NCI-H1092 (cell line): ENCODE measurements around the gene TFAP2B.

ENCODE experiments used
- DNase-seq: peaks from one replicate; lab custom pipeline; 2025; lab: John Stamatoyannopoulos, UW

TFAP2B gene

GRCh38 chr6:50825375-50826036 is 6.8 kb downstream of the TFAP2B start:
- DNase-seq = no peak

GRCh38 chr6:50826037-50826761 is 7.5 kb downstream of the TFAP2B start:
- DNase-seq = no peak

- no peak for DNase-seq
Observed at GRCh38 chr6:50826803-50827202, 8.1 kb downstream of the TFAP2B start.

- no peak for DNase-seq
Observed at GRCh38 chr6:50829049-50829448, 10.4 kb downstream of the TFAP2B start.

GRCh38 chr6:50829898-50830444 is 11.3 kb downstream of the TFAP2B start:
- no peak for DNase-seq

- no peak for DNase-seq
Observed at GRCh38 chr6:50831186-50831585, 12.5 kb downstream of the TFAP2B start.

GRCh38 chr6:50832912-50833311 is 14.2 kb downstream of the TFAP2B start:
- no peak for DNase-seq

- DNase-seq = no peak
Observed at GRCh38 chr6:50834929-50835410, 16.3 kb downstream of the TFAP2B start.

- no peak for DNase-seq
Observed at GRCh38 chr6:50836231-50836630, 17.6 kb downstream of the TFAP2B start.

GRCh38 chr6:50837589-50838445 is 19.1 kb downstream of the TFAP2B start:
- DNase-seq = no peak

- no peak for DNase-seq
Observed at GRCh38 chr6:50840112-50840810, 21.6 kb downstream of the TFAP2B start.

- DNase-seq = no peak
Observed at GRCh38 chr6:50840811-50841192, 22.1 kb downstream of the TFAP2B start.

GRCh38 chr6:50842446-50842845 is 23.8 kb downstream of the TFAP2B start:
- DNase-seq = no peak

- no peak for DNase-seq
Observed at GRCh38 chr6:50842861-50843384, 24.3 kb downstream of the TFAP2B start.

GRCh38 chr6:50843842-50844241 is 25.2 kb downstream of the TFAP2B start:
- DNase-seq = no peak

GRCh38 chr6:50845499-50846143 is 26.9 kb downstream of the TFAP2B start:
- DNase-seq = no peak

- DNase-seq = no peak
Observed at GRCh38 chr6:50846144-50846851, 27.6 kb downstream of the TFAP2B start.

- DNase-seq = no peak
Observed at GRCh38 chr6:50846852-50847155, 28.1 kb downstream of the TFAP2B start.

GRCh38 chr6:50847890-50848594 is 29.4 kb downstream of the TFAP2B start:
- no peak for DNase-seq
